Panc1 (cell line): ENCODE measurements around the gene CELF2. TPM values are rescaled to one million over a fixed set of nuclear protein-coding genes. Genes with fewer than 3 reads are reported as not detected.

Experiments used
- ATAC-seq: fragments of 200-7000 bp; cut with Tn5 transposase; 2 replicates; pipeline ENCODE4 v1.9.1; 2020; ENCODE audit warnings: mild to moderate bottlenecking, moderate library complexity
- BruUV-seq: library from RNA; stranded (reverse); fragments of 400-500 nt; replicated peaks from 2 replicates; lab custom pipeline; 2021; lab: Mats Ljungman, UMichigan
- CTCF ChIA-PET: fragments of 300-600 bp; sonication (Branson Sonifier 250); formaldehyde crosslinking; loops from one replicate; lab custom pipeline; 2022; ENCODE audit warnings: antibody characterized with exemption; lab: Charles Lee
- POLR2A ChIA-PET: fragments of 300-600 bp; sonication (Branson Sonifier 250); formaldehyde crosslinking; loops from one replicate; lab custom pipeline; 2022; ENCODE audit warnings: antibody characterized with exemption; lab: Charles Lee
- DNase-seq: peaks from one replicate; pipeline ENCODE4 v3.0.0-alpha.2; 2010; ENCODE audit warnings: low read depth, low spot score
- H3K27ac ChIP-seq: 2 replicates; pipeline ENCODE4 v1.5.1; 2011; ENCODE audit warnings: mild to moderate bottlenecking, low read length, inconsistent platforms
- H3K27me3 ChIP-seq: fragments of 200-500 bp; sonication (Bioruptor generic); 2 replicates; pipeline ENCODE4 v1.6.0; 2014; ENCODE audit warnings: low read length, inconsistent platforms; ENCODE audit not compliant: control insufficient read depth, insufficient read depth
- H3K36me3 ChIP-seq: fragments of 200-500 bp; sonication (Bioruptor generic); 2 replicates; pipeline ENCODE4 v1.5.1; 2014; ENCODE audit warnings: inconsistent platforms, mild to moderate bottlenecking, low read length, moderate library complexity; ENCODE audit not compliant: control insufficient read depth, insufficient read depth
- H3K4me1 ChIP-seq: 2 replicates; pipeline ENCODE4 v1.5.1; 2011; ENCODE audit warnings: inconsistent platforms, mild to moderate bottlenecking, low read length, moderate library complexity; ENCODE audit not compliant: control insufficient read depth, insufficient read depth
- H3K4me3 ChIP-seq, 2 experiments: 2 replicates each; pipeline ENCODE4 v1.5.1; 2011 to 2012; ENCODE audit warnings: low read depth in 2 of 2, low read length in 2 of 2, mild to moderate bottlenecking in 2 of 2, inconsistent platforms in 1 of 2, moderate library complexity in 1 of 2
- H3K9me3 ChIP-seq: fragments of 200-500 bp; sonication (Bioruptor generic); 2 replicates; pipeline ENCODE4 v1.5.1; 2014; ENCODE audit warnings: low read depth, mild to moderate bottlenecking, inconsistent platforms, low read length, moderate library complexity; ENCODE audit not compliant: control insufficient read depth, insufficient read depth
- CTCF ChIP-seq: fragments of 450-650 bp; IDR thresholded peaks from 2 replicates; pipeline ENCODE4 v1.5.1; 2017; ENCODE audit warnings: mild to moderate bottlenecking
- POLR2AphosphoS5 ChIP-seq: IDR thresholded peaks from 2 replicates; pipeline ENCODE4 v1.6.1; 2012; ENCODE audit warnings: mild to moderate bottlenecking, low read depth, low read length, moderate library complexity
- SIN3A ChIP-seq: IDR thresholded peaks from 2 replicates; pipeline ENCODE4 v1.6.1; 2012; ENCODE audit warnings: low read depth, mild to moderate bottlenecking, low read length, moderate library complexity, borderline replicate concordance; ENCODE audit not compliant: insufficient read depth
- TCF7L2 ChIP-seq: IDR thresholded peaks from 2 replicates; pipeline ENCODE4 v1.6.1; 2011; ENCODE audit warnings: mild to moderate bottlenecking, low read depth, low read length, inconsistent platforms
- in situ Hi-C: cut with HindIII; loops from 2 replicates; pipeline ENCODE4 v1.10.0; 2016; ENCODE audit warnings: low sequenced_read_pairs, low pct_unique_long_range_greater_than_20kb
- intact Hi-C: fragments of 100-400 bp; cut with micrococcal nuclease; formaldehyde crosslinking; loops from one replicate; pipeline ENCODE4 v1.10.0; 2022; ENCODE audit not compliant: unreplicated experiment
- total RNA-seq: library from RNA; stranded (reverse); gene quantifications from one replicate; pipeline ENCODE4 v1.2.1, GENCODE V29; 2021; ENCODE audit not compliant: unreplicated experiment
- TF ChIP-seq, protein P1 (sequence below), 2 experiments: IDR thresholded peaks; 2 replicates each; pipeline ENCODE4 v1.6.1; 2011 to 2012; ENCODE audit warnings: low read depth in 2 of 2, control low read depth in 1 of 2, low read length in 1 of 2, mild to moderate bottlenecking in 1 of 2, moderate library complexity in 1 of 2; ENCODE audit not compliant: insufficient read depth in 1 of 2

CELF2 gene
- total RNA-seq, 1 experiment from 2014 or later: 0.44 TPM

- no peak for TF ChIP-seq SIN3A
- TF ChIP-seq, protein P1, sequence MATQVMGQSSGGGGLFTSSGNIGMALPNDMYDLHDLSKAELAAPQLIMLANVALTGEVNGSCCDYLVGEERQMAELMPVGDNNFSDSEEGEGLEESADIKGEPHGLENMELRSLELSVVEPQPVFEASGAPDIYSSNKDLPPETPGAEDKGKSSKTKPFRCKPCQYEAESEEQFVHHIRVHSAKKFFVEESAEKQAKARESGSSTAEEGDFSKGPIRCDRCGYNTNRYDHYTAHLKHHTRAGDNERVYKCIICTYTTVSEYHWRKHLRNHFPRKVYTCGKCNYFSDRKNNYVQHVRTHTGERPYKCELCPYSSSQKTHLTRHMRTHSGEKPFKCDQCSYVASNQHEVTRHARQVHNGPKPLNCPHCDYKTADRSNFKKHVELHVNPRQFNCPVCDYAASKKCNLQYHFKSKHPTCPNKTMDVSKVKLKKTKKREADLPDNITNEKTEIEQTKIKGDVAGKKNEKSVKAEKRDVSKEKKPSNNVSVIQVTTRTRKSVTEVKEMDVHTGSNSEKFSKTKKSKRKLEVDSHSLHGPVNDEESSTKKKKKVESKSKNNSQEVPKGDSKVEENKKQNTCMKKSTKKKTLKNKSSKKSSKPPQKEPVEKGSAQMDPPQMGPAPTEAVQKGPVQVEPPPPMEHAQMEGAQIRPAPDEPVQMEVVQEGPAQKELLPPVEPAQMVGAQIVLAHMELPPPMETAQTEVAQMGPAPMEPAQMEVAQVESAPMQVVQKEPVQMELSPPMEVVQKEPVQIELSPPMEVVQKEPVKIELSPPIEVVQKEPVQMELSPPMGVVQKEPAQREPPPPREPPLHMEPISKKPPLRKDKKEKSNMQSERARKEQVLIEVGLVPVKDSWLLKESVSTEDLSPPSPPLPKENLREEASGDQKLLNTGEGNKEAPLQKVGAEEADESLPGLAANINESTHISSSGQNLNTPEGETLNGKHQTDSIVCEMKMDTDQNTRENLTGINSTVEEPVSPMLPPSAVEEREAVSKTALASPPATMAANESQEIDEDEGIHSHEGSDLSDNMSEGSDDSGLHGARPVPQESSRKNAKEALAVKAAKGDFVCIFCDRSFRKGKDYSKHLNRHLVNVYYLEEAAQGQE (IDR thresholded peaks at IDR 0.05; ENCODE audit: insufficient read depth in 1 of 2, low read depth in 2 of 2, low read length in 1 of 2): no peak
- no peak for TF ChIP-seq POLR2AphosphoS5
- TF ChIP-seq CTCF: no peak
- in situ Hi-C loops: no loop called here
- CTCF ChIA-PET: no interaction called here
Observed at GRCh38 chr10:11280187-11280932, 262.7 kb downstream of the CELF2 start.

GRCh38 chr10:11282156-11282555 lies 264.5 kb downstream of the CELF2 start:
- POLR2A ChIA-PET: no interaction called here
- CTCF ChIA-PET: no interaction called here
- Histone ChIP-seq H3K27ac (no peak overlapping the region), H3K4me3 (no peak overlapping the region), H3K36me3 (no peaks in the 10 kb centered on the region), H3K9me3 (no peaks in the 10 kb centered on the region), H3K27me3 (no peaks in the 10 kb centered on the region; the same call in 1 of the 2 replicates), H3K4me1 (no peaks in the 10 kb centered on the region)
- no peak for DNase-seq
- no TSS peak for BruUV-seq
- no peak for ATAC-seq
- intact Hi-C loops: no loop called here
- in situ Hi-C loops: no loop called here
- TF ChIP-seq CTCF (no peak), POLR2AphosphoS5 (no peak), TCF7L2 (no peak), SIN3A (no peak)
- TF ChIP-seq, protein P1 (IDR thresholded peaks at IDR 0.05; ENCODE audit: insufficient read depth in 1 of 2, low read depth in 2 of 2, low read length in 1 of 2): no peak

More at GRCh38 chr10:11280187-11280932, 262.7 kb downstream of the CELF2 start:
- H3K27me3 ChIP-seq: no peaks in the 10 kb centered on the region; the same call in 1 of the 2 replicates
- intact Hi-C loops: no loop called here
- no peak overlapping the region for H3K27ac ChIP-seq
- DNase-seq (no peak), ATAC-seq (no peak)
- POLR2A ChIA-PET: no interaction called here
- no peak overlapping the region for H3K4me3 ChIP-seq
- H3K4me1 ChIP-seq: no peaks in the 10 kb centered on the region
- no peaks in the 10 kb centered on the region for H3K9me3 ChIP-seq
- no peaks in the 10 kb centered on the region for H3K36me3 ChIP-seq
- BruUV-seq: no TSS peak
